SU-DHL-6 (cell line): ENCODE results near the gene MAN1B1.

Source experiments
- H2AFZ ChIP-seq: fragments of 200-600 bp; sonication (generic); 2 replicates; pipeline ENCODE4 v1.6.1; 2014; ENCODE audit warnings: low read depth, mild to moderate bottlenecking, moderate library complexity, mixed read lengths, antibody characterized with exemption, low read length; ENCODE audit not compliant: severe bottlenecking
- H3F3A ChIP-seq: fragments of 200-600 bp; shearing (Covaris generic); 2 replicates; pipeline ENCODE4 v1.6.0; 2016; ENCODE audit warnings: antibody characterized with exemption, mild to moderate bottlenecking; ENCODE audit not compliant: insufficient read depth
- H3K27ac ChIP-seq: fragments of 200-600 bp; sonication (generic); 2 replicates; pipeline ENCODE4 v1.5.1; 2016; ENCODE audit warnings: low read depth, mild to moderate bottlenecking, low read length, moderate library complexity, mixed read lengths
- H3K27me3 ChIP-seq: fragments of 200-600 bp; sonication (generic), shearing (Covaris generic); 2 replicates; pipeline ENCODE4 v1.6.0; 2014; ENCODE audit warnings: mild to moderate bottlenecking, low read length
- H3K36me3 ChIP-seq: fragments of 200-600 bp; sonication (generic); 2 replicates; pipeline ENCODE4 v1.6.1; 2014; ENCODE audit warnings: mild to moderate bottlenecking, low read length, mixed read lengths
- H3K4me2 ChIP-seq: fragments of 300-600, 200-600 bp; shearing (Covaris generic), sonication (generic); 2 replicates; pipeline ENCODE4 v1.6.0; 2014; ENCODE audit warnings: low read length, low read depth, mild to moderate bottlenecking; ENCODE audit not compliant: poor library complexity, severe bottlenecking
- H3K4me3 ChIP-seq: fragments of 200-600 bp; sonication (generic); 2 replicates; pipeline ENCODE4 v1.5.1; 2014; ENCODE audit warnings: antibody characterized with exemption, low read length, mild to moderate bottlenecking, mixed read lengths; ENCODE audit not compliant: insufficient read depth, poor library complexity, severe bottlenecking
- H3K79me2 ChIP-seq: fragments of 200-600 bp; sonication (generic); 2 replicates; pipeline ENCODE4 v1.6.1; 2014; ENCODE audit warnings: mild to moderate bottlenecking, low read length, moderate library complexity; ENCODE audit not compliant: insufficient read depth
- H3K9ac ChIP-seq: fragments of 200-600 bp; sonication (generic); 2 replicates; pipeline ENCODE4 v1.7.0; 2014; ENCODE audit warnings: mild to moderate bottlenecking, low read length
- H3K9me2 ChIP-seq: fragments of 200-600 bp; sonication (generic); replicated peaks from 2 replicates; pipeline ENCODE4 v1.6.1; 2014; ENCODE audit warnings: low read length; ENCODE audit not compliant: insufficient read depth
- H3K9me3 ChIP-seq: fragments of 200-600 bp; sonication (generic); 2 replicates; pipeline ENCODE4 v1.6.1; 2014; ENCODE audit warnings: low read length, mixed read lengths; ENCODE audit not compliant: insufficient read depth
- H4K20me1 ChIP-seq: fragments of 200-600 bp; sonication (generic); 2 replicates; pipeline ENCODE4 v1.6.1; 2014; ENCODE audit warnings: low read depth, mild to moderate bottlenecking, antibody characterized with exemption, low read length, moderate library complexity, mixed read lengths
- EZH2phosphoT487 ChIP-seq: fragments of 200-600 bp; sonication (generic), shearing (Covaris generic); conservative IDR thresholded peaks from 2 replicates; pipeline ENCODE4 v1.6.1; 2018; ENCODE audit warnings: mild to moderate bottlenecking, antibody characterized with exemption, low read length, moderate library complexity, mixed read lengths
- TF ChIP-seq, protein P1 (sequence below): fragments of 200-600 bp; sonication (generic); IDR thresholded peaks from one replicate; pipeline ENCODE4 v1.5.1; 2017; ENCODE audit warnings: antibody characterized with exemption, mild to moderate bottlenecking, low read length, moderate library complexity; ENCODE audit not compliant: insufficient read depth, poor library complexity, severe bottlenecking

The MAN1B1 gene

GRCh38 chr9:137051145-137051724 lies 35.5 kb upstream of the MAN1B1 start:
- Histone ChIP-seq H3K27me3 (no peaks in the 10 kb centered on the region), H3K79me2 (no peaks in the 10 kb centered on the region), H3K9me3 (no peaks in the 10 kb centered on the region), H4K20me1 (no peaks in the 10 kb centered on the region), H3K27ac (no peak overlapping the region), H3K9me2 (no peaks in the 10 kb centered on the region), H3K36me3 (no peaks in the 10 kb centered on the region), H3K4me3 (no peak overlapping the region), H3F3A (no peaks in the 10 kb centered on the region), H2AFZ (no peak overlapping the region), H3K9ac (no peak overlapping the region), H3K4me2 (no peak overlapping the region)
- no peak for TF ChIP-seq EZH2phosphoT487
- TF ChIP-seq, protein P1, sequence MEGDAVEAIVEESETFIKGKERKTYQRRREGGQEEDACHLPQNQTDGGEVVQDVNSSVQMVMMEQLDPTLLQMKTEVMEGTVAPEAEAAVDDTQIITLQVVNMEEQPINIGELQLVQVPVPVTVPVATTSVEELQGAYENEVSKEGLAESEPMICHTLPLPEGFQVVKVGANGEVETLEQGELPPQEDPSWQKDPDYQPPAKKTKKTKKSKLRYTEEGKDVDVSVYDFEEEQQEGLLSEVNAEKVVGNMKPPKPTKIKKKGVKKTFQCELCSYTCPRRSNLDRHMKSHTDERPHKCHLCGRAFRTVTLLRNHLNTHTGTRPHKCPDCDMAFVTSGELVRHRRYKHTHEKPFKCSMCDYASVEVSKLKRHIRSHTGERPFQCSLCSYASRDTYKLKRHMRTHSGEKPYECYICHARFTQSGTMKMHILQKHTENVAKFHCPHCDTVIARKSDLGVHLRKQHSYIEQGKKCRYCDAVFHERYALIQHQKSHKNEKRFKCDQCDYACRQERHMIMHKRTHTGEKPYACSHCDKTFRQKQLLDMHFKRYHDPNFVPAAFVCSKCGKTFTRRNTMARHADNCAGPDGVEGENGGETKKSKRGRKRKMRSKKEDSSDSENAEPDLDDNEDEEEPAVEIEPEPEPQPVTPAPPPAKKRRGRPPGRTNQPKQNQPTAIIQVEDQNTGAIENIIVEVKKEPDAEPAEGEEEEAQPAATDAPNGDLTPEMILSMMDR = no peak

DNA sequence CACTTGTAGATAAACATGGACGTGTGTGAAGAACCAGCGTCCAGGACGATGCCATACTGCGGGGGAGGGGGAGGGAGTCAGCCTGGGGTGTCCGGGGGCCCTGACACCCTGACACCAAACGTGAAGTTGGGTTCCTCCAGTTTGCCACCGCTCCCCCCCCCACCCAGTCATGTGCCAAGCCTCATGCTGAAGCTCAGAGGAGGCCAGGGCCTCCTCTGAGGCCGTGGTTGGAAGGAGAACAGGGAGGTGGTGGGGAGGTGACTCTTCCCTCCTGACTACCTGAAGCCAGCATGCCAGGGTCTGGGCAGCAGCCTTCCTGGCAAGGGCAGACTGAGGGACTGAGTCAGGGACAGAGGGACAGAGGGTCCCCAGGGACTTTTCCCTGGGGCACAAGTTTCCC lies 34.5 kb upstream of the MAN1B1 start:
- H3K9ac ChIP-seq = no peak overlapping the region
- no peak overlapping the region for H3K27ac ChIP-seq
- H3K79me2 ChIP-seq = no peaks in the 10 kb centered on the region
- TF ChIP-seq, protein P1 = no peak
- TF ChIP-seq EZH2phosphoT487 = no peak
- no peak overlapping the region for H3K4me3 ChIP-seq
- H3F3A ChIP-seq = no peaks in the 10 kb centered on the region
- no peaks in the 10 kb centered on the region for H4K20me1 ChIP-seq
- no peak overlapping the region for H2AFZ ChIP-seq
- no peaks in the 10 kb centered on the region for H3K9me2 ChIP-seq
- H3K36me3 ChIP-seq = no peaks in the 10 kb centered on the region
- H3K9me3 ChIP-seq = no peaks in the 10 kb centered on the region
- no peak overlapping the region for H3K4me2 ChIP-seq
- no peaks in the 10 kb centered on the region for H3K27me3 ChIP-seq

DNA sequence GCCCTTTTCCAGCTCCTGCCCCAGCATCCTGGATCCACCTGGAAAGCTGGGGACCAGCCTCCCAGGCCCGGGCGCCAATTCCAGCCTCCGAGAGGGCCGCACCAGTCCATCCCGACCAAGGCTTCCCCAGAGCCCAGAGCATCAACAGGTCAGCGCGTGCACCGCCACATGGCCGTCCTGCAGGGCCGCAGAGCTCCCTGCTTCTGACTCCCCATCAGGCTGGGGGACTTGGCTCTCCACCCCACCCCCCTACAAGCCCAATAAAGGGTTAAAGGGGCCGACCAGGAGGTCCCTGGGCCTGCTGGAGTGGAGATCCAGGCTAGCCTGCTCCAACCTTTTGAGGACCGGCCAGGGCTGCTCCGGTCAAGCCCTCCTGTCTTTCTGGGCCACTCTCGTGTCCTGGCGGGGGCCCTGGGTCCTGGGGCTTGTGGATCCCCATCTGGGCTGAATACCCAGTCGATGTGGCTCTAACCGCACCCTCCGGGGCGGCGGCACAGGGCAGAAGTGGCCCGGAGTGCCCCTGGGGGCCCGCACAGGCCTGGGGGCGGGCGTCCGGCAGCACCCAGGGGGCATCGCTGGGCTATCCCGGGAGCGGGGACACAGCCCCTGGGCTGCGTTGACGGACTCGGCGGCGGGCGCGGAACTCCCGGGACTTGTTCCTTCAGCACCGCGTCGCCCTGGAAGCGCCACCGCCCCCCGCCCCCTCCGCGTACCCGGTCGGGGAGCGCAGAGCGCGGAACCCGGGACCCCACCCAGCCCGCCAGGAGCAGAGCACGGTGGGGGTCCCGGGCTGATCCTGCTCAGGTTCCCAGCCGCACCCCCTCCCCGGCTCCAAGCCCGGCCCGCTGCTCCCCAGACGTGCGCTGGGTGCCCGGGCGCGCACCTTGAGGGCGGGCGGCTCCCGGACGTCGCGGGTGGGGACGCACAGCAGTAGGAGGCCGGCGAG lies 33.5 kb upstream of the MAN1B1 start:
- no peaks in the 10 kb centered on the region for H3F3A ChIP-seq
- H3K9me3 ChIP-seq = no peaks in the 10 kb centered on the region
- H3K4me2 ChIP-seq = no peak overlapping the region
- no peaks in the 10 kb centered on the region for H3K79me2 ChIP-seq
- no peak overlapping the region for H3K4me3 ChIP-seq
- H3K36me3 ChIP-seq = no peaks in the 10 kb centered on the region
- H4K20me1 ChIP-seq = no peaks in the 10 kb centered on the region
- no peak overlapping the region for H2AFZ ChIP-seq
- no peak overlapping the region for H3K9ac ChIP-seq
- H3K9me2 ChIP-seq = no peaks in the 10 kb centered on the region
- no peaks in the 10 kb centered on the region for H3K27me3 ChIP-seq
- no peak overlapping the region for H3K27ac ChIP-seq
- TF ChIP-seq, protein P1 = no peak
- TF ChIP-seq EZH2phosphoT487 = no peak
